K562 (cell line): ENCODE data around the gene PTGIS. TPM values are rescaled to one million over a fixed set of nuclear protein-coding genes. Genes with fewer than 3 reads are reported as not detected.

Experiments used
- ATAC-seq: fragments of 200-7000 bp; cut with Tn5 transposase; 3 replicates; pipeline ENCODE4 v1.9.1; 2020; ENCODE audit warnings: moderate library complexity
- BruUV-seq: library from RNA; stranded (reverse); fragments of 400-500 nt; replicated peaks from 2 replicates; lab custom pipeline; 2021; lab: Mats Ljungman, UMichigan
- CTCF ChIA-PET: fragments of 300-600 bp; formaldehyde crosslinking; extraction: SDS; loops from one replicate; lab custom pipeline; 2021; ENCODE audit warnings: low intra/inter-chr PET ratio; lab: Yijun Ruan, JAX
- POLR2A ChIA-PET: fragments of 300-600, 350-650 bp; sonication (Branson Sonifier 250); formaldehyde crosslinking; extraction: SDS; loops from one replicate; lab custom pipeline; 2021; ENCODE audit warnings: antibody characterized with exemption, inconsistent platforms; lab: Yijun Ruan, JAX
- DNase-seq, 4 experiments: peaks; one replicate each; pipeline versions ENCODE4 v3.0.0 to v3.0.0-alpha.2; 2011 to 2018; ENCODE audit warnings: low spot score in 3 of 4, mixed read lengths in 3 of 4; ENCODE audit errors: extremely low read depth in 1 of 4
- FAIRE-seq: peaks from 2 replicates; lab custom pipeline; 2011; peaks lifted over from hg19 to GRCh38; lab: Jason Lieb, UNC
- H2AFZ ChIP-seq: 2 replicates; pipeline ENCODE4 v1.6.0; 2011; ENCODE audit warnings: low read depth, low read length, control low read depth, inconsistent platforms
- H3K27ac ChIP-seq: fragments of 200-600 bp; 3 replicates; pipeline ENCODE4 v1.8.0; 2011; ENCODE audit warnings: low read depth, mild to moderate bottlenecking, control low read depth, inconsistent platforms, low read length, moderate library complexity, mixed read lengths; ENCODE audit errors: extremely low read depth
- H3K27me3 ChIP-seq, 2 experiments: fragments of 300-600 bp in 1 of 2; 2 replicates in 1 of 2; 3 replicates in 1 of 2; pipeline versions ENCODE4 v1.6.0 to v1.8.0; 2011; ENCODE audit warnings: inconsistent platforms in 2 of 2, low read length in 2 of 2, mild to moderate bottlenecking in 1 of 2, mixed read lengths in 1 of 2, moderate library complexity in 1 of 2; ENCODE audit not compliant: control insufficient read depth in 2 of 2, insufficient read depth in 2 of 2
- H3K36me3 ChIP-seq: fragments of 300-600 bp; 3 replicates; pipeline ENCODE4 v1.8.0; 2011; ENCODE audit warnings: mild to moderate bottlenecking, low read length, inconsistent platforms; ENCODE audit not compliant: control insufficient read depth, insufficient read depth
- H3K4me1 ChIP-seq, 2 experiments: fragments of 200-600 bp in 1 of 2; replicated peaks in 1 of 2; 2 replicates in 1 of 2; 3 replicates in 1 of 2; pipeline versions ENCODE4 v1.5.1 to v1.8.0; 2011; ENCODE audit warnings: inconsistent platforms in 2 of 2, low read length in 2 of 2, mild to moderate bottlenecking in 1 of 2, mixed read lengths in 1 of 2, moderate library complexity in 1 of 2; ENCODE audit not compliant: control insufficient read depth in 2 of 2, insufficient read depth in 2 of 2
- H3K4me2 ChIP-seq: 2 replicates; pipeline ENCODE4 v1.6.1; 2011; ENCODE audit warnings: low read length, control low read depth, inconsistent platforms, mixed read lengths; ENCODE audit not compliant: insufficient read depth
- H3K4me3 ChIP-seq: fragments of 200-600 bp; sonication (generic), shearing (Covaris generic); 2 replicates; pipeline ENCODE4 v1.5.1; 2016; ENCODE audit warnings: control low read depth, inconsistent platforms
- H3K79me2 ChIP-seq: fragments of 200-600 bp; 3 replicates; pipeline ENCODE4 v1.8.0; 2011; ENCODE audit warnings: low read length, inconsistent platforms; ENCODE audit not compliant: control insufficient read depth, insufficient read depth
- H3K9ac ChIP-seq, 2 experiments: 2 replicates each; pipeline versions ENCODE4 v1.6.0 to v1.6.1; 2011; ENCODE audit warnings: low read depth in 2 of 2, low read length in 2 of 2, control low read depth in 1 of 2, inconsistent platforms in 1 of 2, mild to moderate bottlenecking in 1 of 2, mixed read lengths in 1 of 2; ENCODE audit not compliant: insufficient read depth in 1 of 2
- H3K9me1 ChIP-seq: one replicate; pipeline ENCODE4 v1.6.0; 2011; ENCODE audit warnings: inconsistent platforms, mild to moderate bottlenecking, low read length, moderate library complexity; ENCODE audit not compliant: control insufficient read depth, insufficient read depth
- H3K9me3 ChIP-seq: replicated peaks from 2 replicates; pipeline ENCODE4 v1.5.1; 2011; ENCODE audit warnings: low read depth, low read length, inconsistent platforms; ENCODE audit not compliant: control insufficient read depth, insufficient read depth
- H4K20me1 ChIP-seq: replicated peaks from 2 replicates; pipeline ENCODE4 v1.6.1; 2011; ENCODE audit warnings: low read length, inconsistent platforms, mixed read lengths; ENCODE audit not compliant: control insufficient read depth, insufficient read depth
- BMI1 ChIP-seq: fragments of 150-350 bp; IDR thresholded peaks from 2 replicates; pipeline ENCODE4 v1.6.1; 2014; ENCODE audit warnings: low read length
- FOXJ3 ChIP-seq: sonication (generic); formaldehyde crosslinking; IDR thresholded peaks from 2 replicates; pipeline ENCODE4 v1.4.0; 2020; ENCODE audit warnings: mild to moderate bottlenecking, missing genetic modification reagents
- GABPB2 ChIP-seq: fragments of 250-450 bp; sonication (Bioruptor Pico); conservative IDR thresholded peaks from 2 replicates; pipeline ENCODE4 v1.5.1; 2021; ENCODE audit warnings: mild to moderate bottlenecking
- HDAC2 ChIP-seq: fragments of 450-650 bp; IDR thresholded peaks from 2 replicates; pipeline ENCODE4 v1.6.1; 2016; ENCODE audit warnings: mild to moderate bottlenecking
- JUN ChIP-seq, 2 experiments: sonication (generic) in 1 of 2; formaldehyde crosslinking in 1 of 2; IDR thresholded peaks; 2 replicates each; pipeline versions ENCODE4 v1.6.1 to v1.8.0; 2012 to 2022; ENCODE audit warnings: borderline replicate concordance in 2 of 2, mild to moderate bottlenecking in 2 of 2, improper control_type of control experiment in 1 of 2, low read depth in 1 of 2, low read length in 1 of 2, missing genetic modification reagents in 1 of 2
- MECOM ChIP-seq: fragments of 250-450 bp; sonication (Bioruptor Pico); IDR thresholded peaks from 2 replicates; pipeline ENCODE4 v1.8.0; 2022; ENCODE audit warnings: inconsistent platforms
- MTA2 ChIP-seq: fragments of 450-650 bp; IDR thresholded peaks from 2 replicates; pipeline ENCODE4 v1.6.1; 2016; ENCODE audit warnings: low read depth
- PKNOX1 ChIP-seq: fragments of 450-650 bp; IDR thresholded peaks from 2 replicates; pipeline ENCODE4 v1.6.1; 2016
- SIX5 ChIP-seq, 2 experiments: IDR thresholded peaks; 2 replicates each; pipeline ENCODE4 v1.6.1; 2011; ENCODE audit warnings: low read length in 2 of 2, borderline replicate concordance in 1 of 2, low read depth in 1 of 2, mild to moderate bottlenecking in 1 of 2, moderate library complexity in 1 of 2; ENCODE audit not compliant: insufficient read depth in 1 of 2
- SREBF1 ChIP-seq: fragments of 150-350 bp; IDR thresholded peaks from 2 replicates; pipeline ENCODE4 v1.6.1; 2014; ENCODE audit warnings: antibody characterized with exemption, low read depth, low read length, borderline replicate concordance
- ZBTB33 ChIP-seq: sonication (generic); formaldehyde crosslinking; IDR thresholded peaks from 2 replicates; pipeline ENCODE4 v1.8.1; 2023; ENCODE audit warnings: mild to moderate bottlenecking, missing genetic modification reagents
- ZC3H8 ChIP-seq: fragments of 450-650 bp; IDR thresholded peaks from 2 replicates; pipeline ENCODE4 v1.6.1; 2017
- WGBS: fragments of 100-300 bp; shearing (Covaris generic); methylation state at CpG from one replicate; pipeline ENCODE4 v1.1.6; 2016; ENCODE audit warnings: low coverage, mixed read lengths; ENCODE audit not compliant: insufficient coverage; ENCODE audit errors: missing lambda C conversion rate; 5-methylcytosine and 5-hydroxymethylcytosine counted together
- in situ Hi-C: fragments of 300-500 bp; cut with MboI; formaldehyde crosslinking; loops from 4 replicates; pipeline ENCODE4 v1.15.0; 2018; ENCODE audit warnings: inconsistent platforms, mixed read lengths
- intact Hi-C: fragments of 100-400 bp; cut with micrococcal nuclease; formaldehyde crosslinking; loops from 2 replicates; pipeline ENCODE4 v1.14.2; 2022
- polyA plus RNA-seq, 8 experiments: library from polyadenylated mRNA; depleted of rRNA in 4 of 8; stranded (reverse) in 5 of 8; unstranded in 3 of 8; fragments of >200 nt; fragmentation: Nextera tagmentation in 2 of 8; fragmentation: Illumina TruSeq in 1 of 8; extraction: Ambion mirVana in 2 of 8; extraction: Trizol in 1 of 8; gene quantifications; 2 replicates each; pipeline versions ENCODE4 v1.2.1 to v1.2.3, GENCODE V29; 2011 to 2014; ENCODE audit warnings: inconsistent platforms in 1 of 8, missing spikeins in 1 of 8
- total RNA-seq, 7 experiments: library from RNA; depleted of rRNA in 6 of 7; stranded (reverse); fragments of >200 nt in 6 of 7; fragmentation: Illumina TruSeq in 2 of 7; extraction: Trizol in 2 of 7; gene quantifications; 2 replicates each; pipeline versions ENCODE4 v1.2.1 to v1.2.3, GENCODE V29; 2011 to 2021; ENCODE audit warnings: low replicate concordance in 1 of 7
- TF ChIP-seq, protein P1 (sequence below), 3 experiments: fragments of 200-800 bp in 1 of 3; sonication (Bioruptor generic) in 1 of 3; sonication (generic) in 1 of 3; formaldehyde crosslinking in 1 of 3; IDR thresholded peaks; 2 replicates each; pipeline versions ENCODE4 v1.6.1 to v1.8.0; 2016 to 2022; ENCODE audit warnings: mild to moderate bottlenecking in 2 of 3, missing compliant biosample characterization in 2 of 3, missing genetic modification characterization in 2 of 3, missing genetic modification reagents in 1 of 3
- TF ChIP-seq, protein P2 (sequence below): fragments of 250-450 bp; sonication (Bioruptor Pico); IDR thresholded peaks from 2 replicates; pipeline ENCODE4 v1.5.0; 2021
- TF ChIP-seq, protein P3 (sequence below): fragments of 450-650 bp; formaldehyde crosslinking; conservative IDR thresholded peaks from 2 replicates; pipeline ENCODE4 v1.4.0; 2022; ENCODE audit warnings: mild to moderate bottlenecking, missing genetic modification characterization

The PTGIS gene
- total and polyA plus RNA-seq, 9 of the 15 experiments (the other 6 are each of a cell fraction or from before 2014, with no cell fraction given): not detected

DNA sequence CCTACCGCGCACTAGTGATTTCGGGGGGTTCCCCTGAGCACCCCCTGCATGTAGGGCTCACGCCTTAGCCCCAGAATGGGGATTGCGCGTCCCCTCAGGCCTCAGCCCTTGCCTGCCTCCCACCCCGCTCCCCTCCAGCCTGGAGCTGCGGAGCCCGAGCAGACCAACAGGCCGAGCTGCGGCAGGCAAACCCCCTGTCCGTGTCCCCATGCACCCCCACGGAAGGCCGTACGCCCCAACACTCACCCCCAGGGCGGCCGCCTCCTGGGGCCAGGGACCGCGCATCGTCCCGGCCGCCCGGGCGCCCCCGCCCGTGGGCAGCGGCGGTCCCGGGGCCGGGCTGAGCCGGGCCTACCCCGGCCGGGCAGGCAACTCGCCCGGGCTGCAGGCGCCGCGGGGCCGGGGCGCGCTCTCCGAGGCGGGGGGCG is 84.2 kb downstream of the PTGIS start:
- Histone ChIP-seq H3K9me1 (no peaks in the 10 kb centered on the region), H3K27me3 (peaks cover 2 to 17% of the 10 kb centered on the region in 2 experiments; a peak in 1 of 5 replicates), H3K36me3 (no peaks in the 10 kb centered on the region), H2AFZ (no peak overlapping the region), H3K27ac (no peak overlapping the region), H3K9me3 (no peaks in the 10 kb centered on the region), H3K9ac (no peak overlapping the region), H3K4me1 (peaks cover 0 to 16% of the 10 kb centered on the region in 2 experiments; a peak in 2 of 5 replicates), H4K20me1 (no peaks in the 10 kb centered on the region), H3K79me2 (no peaks in the 10 kb centered on the region), H3K4me2 (no peak overlapping the region), H3K4me3 (no peak overlapping the region)
- BruUV-seq: no TSS peak
- CTCF ChIA-PET: interaction anchor here (2.4 to 3.5 kb wide), 2 partner anchors 99 to 150 kb away, joined by 9 to 40 read pairs; no protein-coding TSS in a partner anchor
- intact Hi-C loops (loop anchor here (1.0 to 2.0 kb wide), 2 partner anchors 99 to 149 kb away; no protein-coding TSS in a partner anchor), in situ Hi-C loops (no loop called here)
- ATAC-seq (no peak), DNase-seq (no peak), FAIRE-seq (no peak)
- TF ChIP-seq, protein P1, sequence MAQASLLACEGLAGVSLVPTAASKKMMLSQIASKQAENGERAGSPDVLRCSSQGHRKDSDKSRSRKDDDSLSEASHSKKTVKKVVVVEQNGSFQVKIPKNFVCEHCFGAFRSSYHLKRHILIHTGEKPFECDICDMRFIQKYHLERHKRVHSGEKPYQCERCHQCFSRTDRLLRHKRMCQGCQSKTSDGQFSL (CRISPR knock-in tag; IDR thresholded peaks at IDR 0.05): no peak
- TF ChIP-seq, protein P1 (tag; IDR thresholded peaks at IDR 0.05): no peak
- TF ChIP-seq MTA2 (no peak), SREBF1 (no peak), SIX5 (IDR thresholded peaks at IDR 0.05; ENCODE audit: borderline replicate concordance in 1 of 2, insufficient read depth in 1 of 2, low read depth in 1 of 2, low read length in 2 of 2) (no peak), BMI1 (no peak), MECOM (no peak), JUN (IDR thresholded peaks at IDR 0.05; ENCODE audit: borderline replicate concordance, low read depth, low read length) (no peak), JUN (CRISPR knock-in tag; IDR thresholded peaks at IDR 0.05; ENCODE audit: borderline replicate concordance) (no peak), ZC3H8 (no peak), GABPB2 (CRISPR knock-in tag) (no peak), FOXJ3 (CRISPR knock-in tag) (no peak), PKNOX1 (no peak), ZBTB33 (CRISPR knock-in tag) (no peak), HDAC2 (no peak)
- TF ChIP-seq, protein P2, sequence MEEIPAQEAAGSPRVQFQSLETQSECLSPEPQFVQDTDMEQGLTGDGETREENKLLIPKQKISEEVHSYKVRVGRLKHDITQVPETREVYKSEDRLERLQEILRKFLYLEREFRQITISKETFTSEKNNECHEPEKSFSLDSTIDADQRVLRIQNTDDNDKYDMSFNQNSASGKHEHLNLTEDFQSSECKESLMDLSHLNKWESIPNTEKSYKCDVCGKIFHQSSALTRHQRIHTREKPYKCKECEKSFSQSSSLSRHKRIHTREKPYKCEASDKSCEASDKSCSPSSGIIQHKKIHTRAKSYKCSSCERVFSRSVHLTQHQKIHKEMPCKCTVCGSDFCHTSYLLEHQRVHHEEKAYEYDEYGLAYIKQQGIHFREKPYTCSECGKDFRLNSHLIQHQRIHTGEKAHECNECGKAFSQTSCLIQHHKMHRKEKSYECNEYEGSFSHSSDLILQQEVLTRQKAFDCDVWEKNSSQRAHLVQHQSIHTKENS (CRISPR knock-in tag): no peak
- TF ChIP-seq, protein P3, sequence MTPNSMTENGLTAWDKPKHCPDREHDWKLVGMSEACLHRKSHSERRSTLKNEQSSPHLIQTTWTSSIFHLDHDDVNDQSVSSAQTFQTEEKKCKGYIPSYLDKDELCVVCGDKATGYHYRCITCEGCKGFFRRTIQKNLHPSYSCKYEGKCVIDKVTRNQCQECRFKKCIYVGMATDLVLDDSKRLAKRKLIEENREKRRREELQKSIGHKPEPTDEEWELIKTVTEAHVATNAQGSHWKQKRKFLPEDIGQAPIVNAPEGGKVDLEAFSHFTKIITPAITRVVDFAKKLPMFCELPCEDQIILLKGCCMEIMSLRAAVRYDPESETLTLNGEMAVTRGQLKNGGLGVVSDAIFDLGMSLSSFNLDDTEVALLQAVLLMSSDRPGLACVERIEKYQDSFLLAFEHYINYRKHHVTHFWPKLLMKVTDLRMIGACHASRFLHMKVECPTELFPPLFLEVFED (CRISPR knock-in tag): no peak
- POLR2A ChIA-PET: no interaction called here
- whole genome bisulfite sequencing: 26% methylated on average over 5 of the region's 44 CpGs
